HEK293 (cell line): ENCODE measurements around the gene HMG20A.
A peak's percentile ranks its signal among the peaks of the same experiment; 100 is the strongest.

Experiments
- CTCF ChIA-PET: fragments of 350-600 bp; formaldehyde crosslinking; extraction: SDS; loops from one replicate; lab custom pipeline; 2021; ENCODE audit warnings: antibody characterized with exemption; lab: Yijun Ruan, JAX
- POLR2A ChIA-PET: fragments of 300-600 bp; formaldehyde crosslinking; extraction: SDS; loops from one replicate; lab custom pipeline; 2020; ENCODE audit warnings: antibody characterized with exemption, inconsistent platforms; lab: Yijun Ruan, JAX
- H3K27ac ChIP-seq: fragments of 200-500 bp; sonication (Bioruptor generic); 2 replicates; pipeline ENCODE4 v1.5.1; 2014; ENCODE audit warnings: low read depth, low read length, control low read depth, inconsistent platforms; ENCODE audit errors: extremely low read depth
- H3K36me3 ChIP-seq, 2 experiments: fragments of 200-500 bp in 1 of 2; sonication (Bioruptor generic) in 1 of 2; 1 replicate in 1 of 2; 2 replicates in 1 of 2; pipeline ENCODE4 v1.5.1; 2014 to 2017; ENCODE audit warnings: inconsistent platforms in 2 of 2, low read length in 2 of 2; ENCODE audit not compliant: control insufficient read depth in 2 of 2, insufficient read depth in 1 of 2
- H3K4me1 ChIP-seq: fragments of 200-500 bp; sonication (Bioruptor generic); 2 replicates; pipeline ENCODE4 v1.5.1; 2014; ENCODE audit warnings: mild to moderate bottlenecking, low read length, inconsistent platforms; ENCODE audit not compliant: control insufficient read depth, insufficient read depth
- H3K4me3 ChIP-seq: 2 replicates; pipeline ENCODE4 v1.5.1; 2011; ENCODE audit warnings: low read depth, mild to moderate bottlenecking, control low read depth, low read length, moderate library complexity
- H3K9me3 ChIP-seq: fragments of 200-500 bp; sonication (Bioruptor generic); 2 replicates; pipeline ENCODE4 v1.5.1; 2014; ENCODE audit warnings: low read depth, low read length, inconsistent platforms; ENCODE audit not compliant: control insufficient read depth, insufficient read depth
- EGR2 ChIP-seq: fragments of 450-650 bp; formaldehyde crosslinking; IDR thresholded peaks from 2 replicates; pipeline ENCODE4 v1.5.1; 2016; ENCODE audit warnings: low read depth, missing biosample characterization, missing genetic modification characterization
- PRDM1 ChIP-seq: fragments of 450-650 bp; formaldehyde crosslinking; IDR thresholded peaks from 2 replicates; pipeline ENCODE4; 2016; ENCODE audit warnings: missing biosample characterization, missing genetic modification characterization
- SCRT2 ChIP-seq: fragments of 450-650 bp; formaldehyde crosslinking; IDR thresholded peaks from 2 replicates; pipeline ENCODE4 v1.5.1; 2016; ENCODE audit warnings: missing biosample characterization, missing genetic modification characterization
- SP2 ChIP-seq: fragments of 450-650 bp; formaldehyde crosslinking; IDR thresholded peaks from 2 replicates; pipeline ENCODE4 v1.5.1; 2016; ENCODE audit warnings: missing biosample characterization, missing genetic modification characterization
- ZBTB21 ChIP-seq: fragments of 450-650 bp; formaldehyde crosslinking; IDR thresholded peaks from 2 replicates; pipeline ENCODE4 v1.5.1; 2017; ENCODE audit warnings: missing biosample characterization, missing genetic modification characterization
- ZEB2 ChIP-seq: fragments of 450-650 bp; formaldehyde crosslinking; IDR thresholded peaks from 2 replicates; pipeline ENCODE4 v1.5.1; 2016; ENCODE audit warnings: missing biosample characterization, missing genetic modification characterization
- ZFHX2 ChIP-seq: fragments of 450-650 bp; formaldehyde crosslinking; conservative IDR thresholded peaks from 2 replicates; pipeline ENCODE4 v1.5.1; 2016; ENCODE audit warnings: missing biosample characterization, missing genetic modification characterization
- ZFP3 ChIP-seq: fragments of 450-650 bp; formaldehyde crosslinking; IDR thresholded peaks from 2 replicates; pipeline ENCODE4 v1.5.1; 2016; ENCODE audit warnings: low read depth, missing biosample characterization, missing genetic modification characterization
- ZNF132 ChIP-seq: fragments of 450-650 bp; formaldehyde crosslinking; IDR thresholded peaks from 2 replicates; pipeline ENCODE4 v1.5.1; 2017; ENCODE audit warnings: missing biosample characterization, missing genetic modification characterization, borderline replicate concordance
- ZNF16 ChIP-seq: fragments of 450-650 bp; formaldehyde crosslinking; IDR thresholded peaks from 2 replicates; pipeline ENCODE4 v1.5.1; 2016; ENCODE audit warnings: low read depth, missing biosample characterization, missing genetic modification characterization
- ZNF174 ChIP-seq: fragments of 450-650 bp; formaldehyde crosslinking; IDR thresholded peaks from 2 replicates; pipeline ENCODE4 v1.5.0; 2017; ENCODE audit warnings: missing biosample characterization, mild to moderate bottlenecking, missing genetic modification characterization
- ZNF175 ChIP-seq: fragments of 450-650 bp; formaldehyde crosslinking; IDR thresholded peaks from 2 replicates; pipeline ENCODE4 v1.5.1; 2016; ENCODE audit warnings: missing biosample characterization, missing genetic modification characterization
- ZNF184 ChIP-seq: fragments of 450-650 bp; IDR thresholded peaks from 2 replicates; pipeline ENCODE4 v1.5.1; 2018; ENCODE audit warnings: missing biosample characterization, mild to moderate bottlenecking, missing genetic modification characterization
- ZNF248 ChIP-seq: fragments of 450-650 bp; formaldehyde crosslinking; IDR thresholded peaks from 2 replicates; pipeline ENCODE4 v1.5.1; 2017; ENCODE audit warnings: missing biosample characterization, missing genetic modification characterization
- ZNF266 ChIP-seq: fragments of 450-650 bp; formaldehyde crosslinking; IDR thresholded peaks from 2 replicates; pipeline ENCODE4 v1.5.1; 2016; ENCODE audit warnings: missing biosample characterization, missing genetic modification characterization, low read depth
- ZNF311 ChIP-seq: fragments of 450-650 bp; formaldehyde crosslinking; IDR thresholded peaks from 2 replicates; pipeline ENCODE4 v1.5.1; 2017; ENCODE audit warnings: missing biosample characterization, missing genetic modification characterization, borderline replicate concordance
- ZNF335 ChIP-seq: fragments of 450-650 bp; formaldehyde crosslinking; conservative IDR thresholded peaks from 2 replicates; pipeline ENCODE4 v1.5.1; 2016; ENCODE audit warnings: missing biosample characterization, missing genetic modification characterization
- ZNF426 ChIP-seq: fragments of 450-650 bp; formaldehyde crosslinking; IDR thresholded peaks from 2 replicates; pipeline ENCODE4 v1.5.1; 2017; ENCODE audit warnings: missing biosample characterization, missing genetic modification characterization, mild to moderate bottlenecking, inconsistent platforms, moderate library complexity
- ZNF501 ChIP-seq: fragments of 450-650 bp; formaldehyde crosslinking; IDR thresholded peaks from 2 replicates; pipeline ENCODE4 v1.5.1; 2016; ENCODE audit warnings: missing biosample characterization, missing genetic modification characterization
- ZNF558 ChIP-seq: fragments of 450-650 bp; formaldehyde crosslinking; IDR thresholded peaks from 2 replicates; pipeline ENCODE4 v1.5.1; 2016; ENCODE audit warnings: missing biosample characterization, missing genetic modification characterization
- ZNF580 ChIP-seq: fragments of 450-650 bp; formaldehyde crosslinking; IDR thresholded peaks from 2 replicates; pipeline ENCODE4 v1.5.1; 2016; ENCODE audit warnings: missing biosample characterization, missing genetic modification characterization
- ZNF785 ChIP-seq: fragments of 450-650 bp; formaldehyde crosslinking; IDR thresholded peaks from 2 replicates; pipeline ENCODE4 v1.5.1; 2016; ENCODE audit warnings: missing biosample characterization, missing genetic modification characterization
- ZXDB ChIP-seq: fragments of 450-650 bp; formaldehyde crosslinking; IDR thresholded peaks from 2 replicates; pipeline ENCODE4 v1.5.1; 2016; ENCODE audit warnings: missing biosample characterization, missing genetic modification characterization
- TF ChIP-seq, protein P1 (sequence below): fragments of 450-650 bp; formaldehyde crosslinking; IDR thresholded peaks from 2 replicates; pipeline ENCODE4 v1.5.1; 2016; ENCODE audit warnings: missing biosample characterization, missing genetic modification characterization
- TF ChIP-seq, protein P2 (sequence below): fragments of 450-650 bp; formaldehyde crosslinking; IDR thresholded peaks from 2 replicates; pipeline ENCODE4 v1.5.1; 2016; ENCODE audit warnings: missing biosample characterization, missing genetic modification characterization
- TF ChIP-seq, protein P3 (sequence below): fragments of 450-650 bp; formaldehyde crosslinking; IDR thresholded peaks from 2 replicates; pipeline ENCODE4 v1.5.1; 2016; ENCODE audit warnings: missing biosample characterization, missing genetic modification characterization
- TF ChIP-seq, protein P4 (sequence below): fragments of 450-650 bp; IDR thresholded peaks from 2 replicates; pipeline ENCODE4 v1.5.1; 2018; ENCODE audit warnings: missing biosample characterization, missing genetic modification characterization
- TF ChIP-seq, protein P5 (sequence below): fragments of 450-650 bp; formaldehyde crosslinking; IDR thresholded peaks from 2 replicates; pipeline ENCODE4 v1.5.1; 2016; ENCODE audit warnings: missing biosample characterization, missing genetic modification characterization

Gene HMG20A

DNA sequence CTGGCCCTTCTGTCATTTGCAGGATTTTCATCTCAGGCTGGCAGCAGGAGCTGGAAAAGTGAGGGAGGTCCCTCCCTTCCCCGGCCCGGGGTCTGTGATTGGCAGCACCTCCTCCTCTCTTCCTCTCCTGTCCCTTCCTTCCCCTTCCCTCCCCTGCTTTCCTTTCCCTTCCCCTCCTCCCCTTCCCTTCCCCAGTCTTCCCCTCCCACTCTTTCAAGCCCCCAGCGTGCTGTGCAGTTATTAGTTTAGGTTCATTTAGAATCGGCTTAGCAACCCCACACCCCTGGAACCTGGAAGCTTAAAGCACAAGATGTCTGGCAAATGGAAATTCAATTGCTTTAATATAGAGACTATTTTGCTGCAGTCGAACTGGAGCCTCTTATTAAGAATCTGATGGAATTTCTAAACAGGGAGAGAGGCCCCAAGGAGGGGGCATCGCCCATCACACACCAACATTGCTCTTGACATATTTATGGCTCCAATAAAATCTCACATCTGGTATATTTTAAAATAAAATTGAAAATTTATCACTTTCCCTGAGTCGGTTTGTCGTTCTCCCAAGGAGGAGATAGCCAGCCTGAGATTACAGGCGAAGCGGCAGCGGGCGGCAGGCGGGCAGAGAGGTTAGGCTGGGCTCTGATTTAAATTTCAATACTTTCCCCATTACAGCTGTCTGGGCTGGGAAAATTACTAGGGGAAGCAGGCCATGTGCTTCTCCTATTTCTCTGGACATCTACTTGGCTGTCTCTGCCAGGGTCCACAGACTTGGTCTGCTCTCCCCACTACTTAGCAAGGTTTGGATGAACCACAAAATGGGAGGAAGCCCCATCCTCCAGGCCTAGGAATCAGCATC, 113.1 kb downstream of the HMG20A start:
- CTCF ChIA-PET: interaction anchor here (1.3 to 3.0 kb wide), 2 partner anchors 9 to 100 kb away, joined by 3 to 30 read pairs; no protein-coding TSS in a partner anchor
- Histone ChIP-seq H3K9me3 (no peaks in the 10 kb centered on the region), H3K27ac (no peak overlapping the region), H3K4me1 (no peaks in the 10 kb centered on the region), H3K36me3 (no peaks in the 10 kb centered on the region), H3K4me3 (no peak overlapping the region)
- POLR2A ChIA-PET: interaction anchor here (0.8 kb wide), 1 partner anchor 9 kb away, joined by 5 read pairs; no protein-coding TSS in a partner anchor
- TF ChIP-seq ZNF16 (tag by site-specific recombination): no peak
- TF ChIP-seq, protein P1, sequence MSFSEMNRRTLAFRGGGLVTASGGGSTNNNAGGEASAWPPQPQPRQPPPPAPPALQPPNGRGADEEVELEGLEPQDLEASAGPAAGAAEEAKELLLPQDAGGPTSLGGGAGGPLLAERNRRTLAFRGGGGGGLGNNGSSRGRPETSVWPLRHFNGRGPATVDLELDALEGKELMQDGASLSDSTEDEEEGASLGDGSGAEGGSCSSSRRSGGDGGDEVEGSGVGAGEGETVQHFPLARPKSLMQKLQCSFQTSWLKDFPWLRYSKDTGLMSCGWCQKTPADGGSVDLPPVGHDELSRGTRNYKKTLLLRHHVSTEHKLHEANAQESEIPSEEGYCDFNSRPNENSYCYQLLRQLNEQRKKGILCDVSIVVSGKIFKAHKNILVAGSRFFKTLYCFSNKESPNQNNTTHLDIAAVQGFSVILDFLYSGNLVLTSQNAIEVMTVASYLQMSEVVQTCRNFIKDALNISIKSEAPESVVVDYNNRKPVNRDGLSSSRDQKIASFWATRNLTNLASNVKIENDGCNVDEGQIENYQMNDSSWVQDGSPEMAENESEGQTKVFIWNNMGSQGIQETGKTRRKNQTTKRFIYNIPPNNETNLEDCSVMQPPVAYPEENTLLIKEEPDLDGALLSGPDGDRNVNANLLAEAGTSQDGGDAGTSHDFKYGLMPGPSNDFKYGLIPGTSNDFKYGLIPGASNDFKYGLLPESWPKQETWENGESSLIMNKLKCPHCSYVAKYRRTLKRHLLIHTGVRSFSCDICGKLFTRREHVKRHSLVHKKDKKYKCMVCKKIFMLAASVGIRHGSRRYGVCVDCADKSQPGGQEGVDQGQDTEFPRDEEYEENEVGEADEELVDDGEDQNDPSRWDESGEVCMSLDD (tag by site-specific recombination): no peak
- no peak for TF ChIP-seq ZBTB21 (tag by site-specific recombination)
- TF ChIP-seq, protein P2, sequence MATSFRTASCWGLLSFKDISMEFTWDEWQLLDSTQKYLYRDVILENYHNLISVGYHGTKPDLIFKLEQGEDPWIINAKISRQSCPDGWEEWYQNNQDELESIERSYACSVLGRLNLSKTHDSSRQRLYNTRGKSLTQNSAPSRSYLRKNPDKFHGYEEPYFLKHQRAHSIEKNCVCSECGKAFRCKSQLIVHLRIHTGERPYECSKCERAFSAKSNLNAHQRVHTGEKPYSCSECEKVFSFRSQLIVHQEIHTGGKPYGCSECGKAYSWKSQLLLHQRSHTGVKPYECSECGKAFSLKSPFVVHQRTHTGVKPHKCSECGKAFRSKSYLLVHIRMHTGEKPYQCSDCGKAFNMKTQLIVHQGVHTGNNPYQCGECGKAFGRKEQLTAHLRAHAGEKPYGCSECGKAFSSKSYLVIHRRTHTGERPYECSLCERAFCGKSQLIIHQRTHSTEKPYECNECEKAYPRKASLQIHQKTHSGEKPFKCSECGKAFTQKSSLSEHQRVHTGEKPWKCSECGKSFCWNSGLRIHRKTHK (tag by site-specific recombination): no peak
- TF ChIP-seq ZNF501: no peak
- TF ChIP-seq ZNF132 (tag by site-specific recombination): no peak
- no peak for TF ChIP-seq ZNF311 (tag by site-specific recombination)
- 0 out of 2 replicates have a peak, but pooled peaks have one; percentile 20 for TF ChIP-seq ZNF335 (tag by site-specific recombination)
- peak; percentile 54 for TF ChIP-seq EGR2 (tag by site-specific recombination)
- TF ChIP-seq ZNF558: no peak
- TF ChIP-seq, protein P3, sequence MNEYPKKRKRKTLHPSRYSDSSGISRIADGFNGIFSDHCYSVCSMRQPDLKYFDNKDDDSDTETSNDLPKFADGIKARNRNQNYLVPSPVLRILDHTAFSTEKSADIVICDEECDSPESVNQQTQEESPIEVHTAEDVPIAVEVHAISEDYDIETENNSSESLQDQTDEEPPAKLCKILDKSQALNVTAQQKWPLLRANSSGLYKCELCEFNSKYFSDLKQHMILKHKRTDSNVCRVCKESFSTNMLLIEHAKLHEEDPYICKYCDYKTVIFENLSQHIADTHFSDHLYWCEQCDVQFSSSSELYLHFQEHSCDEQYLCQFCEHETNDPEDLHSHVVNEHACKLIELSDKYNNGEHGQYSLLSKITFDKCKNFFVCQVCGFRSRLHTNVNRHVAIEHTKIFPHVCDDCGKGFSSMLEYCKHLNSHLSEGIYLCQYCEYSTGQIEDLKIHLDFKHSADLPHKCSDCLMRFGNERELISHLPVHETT (tag by site-specific recombination): no peak
- TF ChIP-seq, protein P4, sequence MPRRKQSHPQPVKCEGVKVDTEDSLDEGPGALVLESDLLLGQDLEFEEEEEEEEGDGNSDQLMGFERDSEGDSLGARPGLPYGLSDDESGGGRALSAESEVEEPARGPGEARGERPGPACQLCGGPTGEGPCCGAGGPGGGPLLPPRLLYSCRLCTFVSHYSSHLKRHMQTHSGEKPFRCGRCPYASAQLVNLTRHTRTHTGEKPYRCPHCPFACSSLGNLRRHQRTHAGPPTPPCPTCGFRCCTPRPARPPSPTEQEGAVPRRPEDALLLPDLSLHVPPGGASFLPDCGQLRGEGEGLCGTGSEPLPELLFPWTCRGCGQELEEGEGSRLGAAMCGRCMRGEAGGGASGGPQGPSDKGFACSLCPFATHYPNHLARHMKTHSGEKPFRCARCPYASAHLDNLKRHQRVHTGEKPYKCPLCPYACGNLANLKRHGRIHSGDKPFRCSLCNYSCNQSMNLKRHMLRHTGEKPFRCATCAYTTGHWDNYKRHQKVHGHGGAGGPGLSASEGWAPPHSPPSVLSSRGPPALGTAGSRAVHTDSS (tag by site-specific recombination): no peak
- TF ChIP-seq SP2 (tag by site-specific recombination): 0 out of 2 replicates have a peak, but pooled peaks have one; percentile 12
- no peak for TF ChIP-seq ZNF426
- no peak for TF ChIP-seq ZNF266 (tag by site-specific recombination)
- no peak for TF ChIP-seq ZNF580
- no peak for TF ChIP-seq ZNF785 (tag by site-specific recombination)
- no peak for TF ChIP-seq ZNF174
- no peak for TF ChIP-seq ZNF175 (tag by site-specific recombination)
- no peak for TF ChIP-seq ZEB2 (tag by site-specific recombination)
- no peak for TF ChIP-seq SCRT2
- TF ChIP-seq ZFHX2 (tag by site-specific recombination): peak; percentile 63
- no peak for TF ChIP-seq PRDM1 (tag by site-specific recombination)
- TF ChIP-seq, protein P5, sequence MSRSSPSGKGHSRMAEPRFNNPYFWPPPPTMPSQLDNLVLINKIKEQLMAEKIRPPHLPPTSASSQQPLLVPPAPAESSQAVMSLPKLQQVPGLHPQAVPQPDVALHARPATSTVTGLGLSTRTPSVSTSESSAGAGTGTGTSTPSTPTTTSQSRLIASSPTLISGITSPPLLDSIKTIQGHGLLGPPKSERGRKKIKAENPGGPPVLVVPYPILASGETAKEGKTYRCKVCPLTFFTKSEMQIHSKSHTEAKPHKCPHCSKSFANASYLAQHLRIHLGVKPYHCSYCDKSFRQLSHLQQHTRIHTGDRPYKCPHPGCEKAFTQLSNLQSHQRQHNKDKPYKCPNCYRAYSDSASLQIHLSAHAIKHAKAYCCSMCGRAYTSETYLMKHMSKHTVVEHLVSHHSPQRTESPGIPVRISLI: no peak
- no peak for TF ChIP-seq ZNF184 (tag by site-specific recombination)
- no peak for TF ChIP-seq ZXDB
- TF ChIP-seq ZFP3 (tag by site-specific recombination): no peak
- no peak for TF ChIP-seq ZNF248
